Duodenal mucosa (tissue), 2 donors: ENCODE measurements around the gene PNLIPRP3.

Experiments
- H3K27ac ChIP-seq: one replicate; pipeline ENCODE4 v1.7.0; 2013; ENCODE audit warnings: low read depth, low read length
- H3K27me3 ChIP-seq, 2 donors: one replicate each; pipeline ENCODE4 v1.7.0; 2013; ENCODE audit warnings: low read length in 2 of 2, control low read depth in 1 of 2; ENCODE audit not compliant: insufficient read depth in 2 of 2, control insufficient read depth in 1 of 2
- H3K36me3 ChIP-seq, 2 donors: one replicate each; pipeline ENCODE4 v1.7.0; 2013; ENCODE audit warnings: low read length in 2 of 2, control low read depth in 1 of 2; ENCODE audit not compliant: insufficient read depth in 2 of 2, control insufficient read depth in 1 of 2
- H3K4me1 ChIP-seq, 2 donors: one replicate each; pipeline ENCODE4 v1.7.0; 2013; ENCODE audit warnings: low read length in 2 of 2, control low read depth in 1 of 2; ENCODE audit not compliant: insufficient read depth in 2 of 2, control insufficient read depth in 1 of 2
- H3K4me3 ChIP-seq, 2 donors: one replicate each; pipeline ENCODE4 v1.7.0; 2013; ENCODE audit warnings: low read length in 2 of 2, low read depth in 1 of 2
- H3K9ac ChIP-seq, 2 donors: one replicate each; pipeline ENCODE4 v1.7.0; 2013; ENCODE audit warnings: low read length in 2 of 2, low read depth in 1 of 2
- H3K9me3 ChIP-seq, 2 donors: one replicate each; pipeline ENCODE4 v1.7.0; 2013; ENCODE audit warnings: low read length in 2 of 2, control low read depth in 1 of 2; ENCODE audit not compliant: control insufficient read depth in 1 of 2

The PNLIPRP3 gene

DNA sequence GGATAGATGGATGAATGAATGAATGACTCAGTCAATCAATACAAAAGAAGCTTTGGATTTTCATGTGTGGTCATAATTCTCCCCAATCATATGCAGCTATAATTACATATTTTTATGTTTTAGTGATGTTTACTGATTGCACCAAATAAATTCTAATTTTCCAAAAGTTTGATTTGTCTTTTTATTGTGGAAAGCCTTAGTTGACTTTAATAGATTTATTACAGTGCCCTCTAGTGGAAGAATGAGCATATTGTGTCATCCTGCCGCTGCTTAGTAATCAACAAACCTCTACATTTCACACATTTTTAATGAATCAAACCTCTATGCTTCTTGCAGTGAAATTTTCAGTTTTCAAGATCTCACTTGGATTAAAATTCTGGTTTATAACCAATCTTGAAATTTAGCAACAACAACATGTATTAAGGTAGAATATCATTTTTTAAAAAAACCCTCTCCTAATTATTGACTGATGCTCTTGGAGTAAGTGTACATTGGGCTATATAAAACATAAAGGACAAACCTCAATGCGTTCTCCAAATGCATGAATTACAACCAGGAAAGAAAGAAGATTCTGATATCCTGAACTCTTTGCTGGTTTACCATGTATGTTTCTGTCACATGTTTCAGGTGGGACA, 62.5 kb downstream of the PNLIPRP3 start:
- Histone ChIP-seq H3K9ac (no peak overlapping the region), H3K9me3 (no peaks in the 10 kb centered on the region), H3K36me3 (no peaks in the 10 kb centered on the region), H3K4me1 (no peaks in the 10 kb centered on the region), H3K27me3 (no peaks in the 10 kb centered on the region), H3K4me3 (no peak overlapping the region), H3K27ac (no peak overlapping the region)

DNA sequence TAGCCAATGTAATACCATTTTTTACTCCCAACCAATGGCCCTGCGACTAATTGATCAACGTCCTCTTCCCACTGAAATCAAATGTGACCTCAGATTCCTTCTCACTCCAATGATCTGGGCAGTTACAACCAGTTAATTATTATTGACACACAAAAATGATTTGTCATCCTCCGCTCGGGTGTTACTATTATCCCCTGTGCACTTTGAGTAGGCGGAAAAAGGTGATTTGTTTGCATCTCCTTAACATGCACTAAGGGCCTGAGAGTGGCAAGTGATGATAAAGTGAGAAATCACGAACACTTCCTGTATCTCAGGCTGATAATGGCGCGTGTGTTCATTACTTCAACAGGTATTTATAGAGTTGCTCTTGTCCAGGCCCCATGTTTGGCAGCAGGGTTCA, 77.1 kb downstream of the PNLIPRP3 start:
- Histone ChIP-seq H3K4me1 (no peaks in the 10 kb centered on the region), H3K9me3 (no peaks in the 10 kb centered on the region), H3K27me3 (no peaks in the 10 kb centered on the region), H3K9ac (no peak overlapping the region), H3K4me3 (no peak overlapping the region), H3K27ac (no peak overlapping the region), H3K36me3 (no peaks in the 10 kb centered on the region)

- no peaks in the 10 kb centered on the region for H3K36me3 ChIP-seq
- no peak overlapping the region for H3K27ac ChIP-seq
- no peak overlapping the region for H3K4me3 ChIP-seq
- no peaks in the 10 kb centered on the region for H3K9me3 ChIP-seq
- H3K27me3 ChIP-seq, result no peaks in the 10 kb centered on the region
- H3K4me1 ChIP-seq, result no peaks in the 10 kb centered on the region
- no peak overlapping the region for H3K9ac ChIP-seq
Measured at GRCh38 chr10:116510565-116510964, 82.9 kb downstream of the PNLIPRP3 start.

DNA sequence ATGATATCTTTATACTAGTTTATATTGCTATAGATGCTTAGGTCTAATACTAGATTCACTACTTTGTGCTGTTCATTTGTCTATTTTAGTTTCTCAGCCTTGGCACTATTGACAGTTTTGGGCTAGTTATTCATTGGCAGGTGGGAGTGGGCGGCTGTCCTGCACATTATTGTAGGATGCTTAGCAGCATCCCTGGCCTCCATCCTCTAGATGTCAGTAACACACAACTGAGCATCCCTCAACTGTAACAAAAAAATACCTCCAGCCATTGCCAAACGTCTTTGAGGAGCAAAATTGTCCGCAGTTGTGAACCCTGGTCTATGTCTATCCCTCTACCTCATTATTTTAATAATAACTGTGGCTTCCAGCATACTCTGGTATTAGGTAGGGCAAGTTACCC, 83.7 kb downstream of the PNLIPRP3 start:
- no peak overlapping the region for H3K9ac ChIP-seq
- no peaks in the 10 kb centered on the region for H3K9me3 ChIP-seq
- H3K27ac ChIP-seq, result no peak overlapping the region
- no peaks in the 10 kb centered on the region for H3K36me3 ChIP-seq
- no peaks in the 10 kb centered on the region for H3K4me1 ChIP-seq
- H3K4me3 ChIP-seq, result no peak overlapping the region
- H3K27me3 ChIP-seq, result no peaks in the 10 kb centered on the region

GRCh38 chr10:116521424-116522290, 94.0 kb downstream of the PNLIPRP3 start:
- H3K4me1 ChIP-seq, result no peaks in the 10 kb centered on the region
- no peaks in the 10 kb centered on the region for H3K36me3 ChIP-seq
- no peak overlapping the region for H3K27ac ChIP-seq
- peaks cover 0 to 5% of the 10 kb centered on the region in 2 donors for H3K27me3 ChIP-seq
- H3K4me3 ChIP-seq, result no peak overlapping the region
- no peak overlapping the region for H3K9ac ChIP-seq
- no peaks in the 10 kb centered on the region for H3K9me3 ChIP-seq

DNA sequence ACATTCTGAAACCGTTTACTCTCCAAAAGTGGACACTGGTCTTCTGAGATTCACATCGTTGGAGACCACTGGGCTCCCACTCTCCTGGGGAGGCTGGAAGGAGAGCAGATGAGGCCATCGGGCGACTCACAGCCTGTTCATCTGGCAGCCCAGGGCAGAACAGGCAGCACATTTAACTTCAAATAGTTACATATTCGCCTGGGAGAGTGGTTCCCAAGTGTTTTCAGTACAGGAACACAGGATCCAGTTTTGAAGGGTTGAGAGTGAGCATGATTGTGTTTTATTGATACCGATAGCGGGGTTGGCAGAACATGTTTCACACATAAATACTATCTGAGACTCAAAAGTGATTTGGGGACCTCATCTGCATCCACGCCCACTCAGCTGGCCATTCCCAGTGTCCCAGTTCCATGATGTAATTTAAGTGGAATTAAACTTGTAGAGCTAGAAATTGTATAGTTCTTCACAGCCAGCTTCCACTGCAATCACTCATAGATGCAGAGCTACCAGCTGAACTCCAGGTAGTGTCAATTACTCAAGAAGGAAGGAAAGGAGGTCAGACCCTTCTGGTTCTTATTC, 95.2 kb downstream of the PNLIPRP3 start:
- no peaks in the 10 kb centered on the region for H3K36me3 ChIP-seq
- no peak overlapping the region for H3K9ac ChIP-seq
- no peaks in the 10 kb centered on the region for H3K9me3 ChIP-seq
- peaks cover 0 to 5% of the 10 kb centered on the region in 2 donors for H3K27me3 ChIP-seq
- H3K27ac ChIP-seq, result no peak overlapping the region
- no peak overlapping the region for H3K4me3 ChIP-seq
- no peaks in the 10 kb centered on the region for H3K4me1 ChIP-seq

DNA sequence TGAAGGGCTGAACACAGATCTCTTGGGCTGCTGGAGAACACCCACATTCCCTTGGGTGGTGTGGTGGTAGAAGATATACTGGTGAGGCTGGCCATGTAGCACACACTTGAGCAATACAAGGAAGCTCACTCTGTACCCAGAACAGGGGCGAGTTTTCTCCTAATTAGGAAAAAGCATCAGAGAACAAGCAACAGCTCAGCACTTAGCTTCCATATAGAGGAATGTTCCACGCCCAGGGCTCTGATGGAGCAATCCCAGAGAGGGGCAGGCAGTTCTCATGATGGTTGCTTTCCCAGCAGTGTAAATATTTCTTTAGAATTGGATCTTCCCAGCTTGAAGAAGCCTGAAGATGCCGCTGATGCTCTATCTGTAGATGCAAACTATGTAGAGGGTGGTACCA, 97.1 kb downstream of the PNLIPRP3 start:
- Histone ChIP-seq H3K9ac (no peak overlapping the region), H3K36me3 (no peaks in the 10 kb centered on the region), H3K27ac (no peak overlapping the region), H3K27me3 (peaks cover 0 to 5% of the 10 kb centered on the region in 2 donors), H3K4me1 (no peaks in the 10 kb centered on the region), H3K9me3 (no peaks in the 10 kb centered on the region), H3K4me3 (no peak overlapping the region)

DNA sequence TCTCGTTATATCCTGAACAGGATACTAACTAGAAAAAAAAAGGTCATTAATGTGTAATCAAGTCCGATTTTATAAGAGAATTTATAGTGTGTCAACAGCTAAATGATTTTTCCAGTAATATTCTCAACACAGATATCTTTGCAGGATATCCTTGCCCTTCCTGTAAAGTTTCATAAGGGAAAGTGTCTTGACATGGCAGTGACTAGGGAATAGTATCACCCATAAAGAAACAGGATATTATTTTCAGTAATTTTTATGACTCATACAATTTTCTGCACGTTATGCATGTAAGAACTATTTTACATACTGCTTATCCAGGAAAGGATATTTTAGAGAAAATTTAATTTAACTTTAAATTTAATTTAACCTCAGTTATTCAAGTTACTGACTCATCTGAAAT, 98.6 kb downstream of the PNLIPRP3 start:
- Histone ChIP-seq H3K9ac (no peak overlapping the region), H3K36me3 (no peaks in the 10 kb centered on the region), H3K27me3 (peaks cover 0 to 5% of the 10 kb centered on the region in 2 donors), H3K9me3 (no peaks in the 10 kb centered on the region), H3K27ac (no peak overlapping the region), H3K4me3 (no peak overlapping the region), H3K4me1 (no peaks in the 10 kb centered on the region)
